ENCODE measurements around the gene GABRD.

DNA sequence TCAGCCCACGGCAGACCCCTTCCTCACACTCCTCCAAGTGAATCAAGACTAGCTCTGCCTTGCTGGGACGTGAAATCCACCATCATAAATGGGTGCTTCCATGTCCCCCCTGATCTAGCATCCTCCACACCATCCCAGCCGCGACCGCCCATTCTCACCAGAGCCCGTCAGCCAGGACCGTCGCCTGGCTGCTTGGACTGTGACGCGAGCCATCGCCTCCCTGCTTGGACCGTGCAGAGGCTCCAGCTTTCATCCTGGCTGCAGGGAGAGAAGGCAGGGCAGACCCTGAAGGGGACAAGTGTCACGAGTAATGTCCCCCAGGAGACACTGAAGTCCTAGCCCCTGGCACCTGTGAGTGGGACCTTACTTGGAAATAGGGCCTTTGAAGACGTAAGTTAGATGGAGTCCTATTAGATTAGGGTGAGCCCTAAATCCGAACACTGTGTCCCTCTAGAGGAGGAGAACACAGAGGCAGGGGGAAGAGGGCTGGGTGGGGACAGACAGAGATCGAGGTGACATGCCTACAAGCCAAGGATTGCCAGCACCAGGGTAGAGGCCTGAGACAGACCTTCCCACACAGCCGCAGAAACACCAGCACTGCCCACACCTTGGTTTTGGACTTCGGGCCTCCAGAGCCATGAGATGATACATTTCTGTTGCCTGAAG is 18.3 kb downstream of the GABRD start:
- TF ChIP-seq ZNF331 (CRISPR knock-in tag; IDR thresholded peaks at IDR 0.05; ENCODE audit: low read depth) (no peak), EZH2 (IDR thresholded peaks at IDR 0.05; ENCODE audit: low read depth, unreplicated experiment) (no peak), JUNB (IDR thresholded peaks at IDR 0.05; ENCODE audit: unreplicated experiment) (no peak)
- TF ChIP-seq, protein P1, sequence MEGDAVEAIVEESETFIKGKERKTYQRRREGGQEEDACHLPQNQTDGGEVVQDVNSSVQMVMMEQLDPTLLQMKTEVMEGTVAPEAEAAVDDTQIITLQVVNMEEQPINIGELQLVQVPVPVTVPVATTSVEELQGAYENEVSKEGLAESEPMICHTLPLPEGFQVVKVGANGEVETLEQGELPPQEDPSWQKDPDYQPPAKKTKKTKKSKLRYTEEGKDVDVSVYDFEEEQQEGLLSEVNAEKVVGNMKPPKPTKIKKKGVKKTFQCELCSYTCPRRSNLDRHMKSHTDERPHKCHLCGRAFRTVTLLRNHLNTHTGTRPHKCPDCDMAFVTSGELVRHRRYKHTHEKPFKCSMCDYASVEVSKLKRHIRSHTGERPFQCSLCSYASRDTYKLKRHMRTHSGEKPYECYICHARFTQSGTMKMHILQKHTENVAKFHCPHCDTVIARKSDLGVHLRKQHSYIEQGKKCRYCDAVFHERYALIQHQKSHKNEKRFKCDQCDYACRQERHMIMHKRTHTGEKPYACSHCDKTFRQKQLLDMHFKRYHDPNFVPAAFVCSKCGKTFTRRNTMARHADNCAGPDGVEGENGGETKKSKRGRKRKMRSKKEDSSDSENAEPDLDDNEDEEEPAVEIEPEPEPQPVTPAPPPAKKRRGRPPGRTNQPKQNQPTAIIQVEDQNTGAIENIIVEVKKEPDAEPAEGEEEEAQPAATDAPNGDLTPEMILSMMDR (conservative IDR thresholded peaks at IDR 0.05; ENCODE audit: low read depth in 2 of 2), result no peak
- TF ChIP-seq, protein P2, sequence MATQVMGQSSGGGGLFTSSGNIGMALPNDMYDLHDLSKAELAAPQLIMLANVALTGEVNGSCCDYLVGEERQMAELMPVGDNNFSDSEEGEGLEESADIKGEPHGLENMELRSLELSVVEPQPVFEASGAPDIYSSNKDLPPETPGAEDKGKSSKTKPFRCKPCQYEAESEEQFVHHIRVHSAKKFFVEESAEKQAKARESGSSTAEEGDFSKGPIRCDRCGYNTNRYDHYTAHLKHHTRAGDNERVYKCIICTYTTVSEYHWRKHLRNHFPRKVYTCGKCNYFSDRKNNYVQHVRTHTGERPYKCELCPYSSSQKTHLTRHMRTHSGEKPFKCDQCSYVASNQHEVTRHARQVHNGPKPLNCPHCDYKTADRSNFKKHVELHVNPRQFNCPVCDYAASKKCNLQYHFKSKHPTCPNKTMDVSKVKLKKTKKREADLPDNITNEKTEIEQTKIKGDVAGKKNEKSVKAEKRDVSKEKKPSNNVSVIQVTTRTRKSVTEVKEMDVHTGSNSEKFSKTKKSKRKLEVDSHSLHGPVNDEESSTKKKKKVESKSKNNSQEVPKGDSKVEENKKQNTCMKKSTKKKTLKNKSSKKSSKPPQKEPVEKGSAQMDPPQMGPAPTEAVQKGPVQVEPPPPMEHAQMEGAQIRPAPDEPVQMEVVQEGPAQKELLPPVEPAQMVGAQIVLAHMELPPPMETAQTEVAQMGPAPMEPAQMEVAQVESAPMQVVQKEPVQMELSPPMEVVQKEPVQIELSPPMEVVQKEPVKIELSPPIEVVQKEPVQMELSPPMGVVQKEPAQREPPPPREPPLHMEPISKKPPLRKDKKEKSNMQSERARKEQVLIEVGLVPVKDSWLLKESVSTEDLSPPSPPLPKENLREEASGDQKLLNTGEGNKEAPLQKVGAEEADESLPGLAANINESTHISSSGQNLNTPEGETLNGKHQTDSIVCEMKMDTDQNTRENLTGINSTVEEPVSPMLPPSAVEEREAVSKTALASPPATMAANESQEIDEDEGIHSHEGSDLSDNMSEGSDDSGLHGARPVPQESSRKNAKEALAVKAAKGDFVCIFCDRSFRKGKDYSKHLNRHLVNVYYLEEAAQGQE (IDR thresholded peaks at IDR 0.05; ENCODE audit: unreplicated experiment), result no peak
